GM12873 (cell line): ENCODE data around the gene TEX51.

Experiments
- CTCF ChIP-seq: IDR thresholded peaks from 2 replicates; pipeline ENCODE4 v1.5.1; 2012; ENCODE audit warnings: low read depth, mild to moderate bottlenecking, moderate library complexity, low read length, control low read depth; ENCODE audit not compliant: insufficient read depth; ENCODE audit errors: missing control alignments

TEX51 gene

GRCh38 chr2:126943612-126944348 is 45.1 kb downstream of the TEX51 start:
- TF ChIP-seq CTCF: no peak

GRCh38 chr2:126945118-126945517 is 46.4 kb downstream of the TEX51 start:
- no peak for TF ChIP-seq CTCF

- TF ChIP-seq CTCF: no peak
Observed at GRCh38 chr2:126946318-126947102, 47.8 kb downstream of the TEX51 start.

GRCh38 chr2:126947103-126947429 is 48.4 kb downstream of the TEX51 start:
- TF ChIP-seq CTCF: no peak

GRCh38 chr2:126949775-126950174 is 51.1 kb downstream of the TEX51 start:
- TF ChIP-seq CTCF: no peak

GRCh38 chr2:126950504-126950903 is 51.8 kb downstream of the TEX51 start:
- TF ChIP-seq CTCF: no peak
